ENCODE results near the gene KLHL7. TPM values are rescaled to one million over a fixed set of nuclear protein-coding genes. Genes with fewer than 3 reads are reported as not detected.

The KLHL7 gene
- total RNA-seq, 1 donor from 2014 or later, result 68.9 TPM

- H3K36me3 Mint-ChIP-seq (ENCODE audit: insufficient read depth), result peaks cover 4% of the 10 kb centered on the region
- peaks cover 35% of the 10 kb centered on the region for H3K4me1 Mint-ChIP-seq (ENCODE audit: low read depth)
- TF ChIP-seq CTCF (IDR thresholded peaks at IDR 0.05; ENCODE audit: unreplicated experiment), result no peak
- peak overlapping the region; percentile 100 for H3K27ac Mint-ChIP-seq
- no peaks in the 10 kb centered on the region for H3K27me3 Mint-ChIP-seq
- H3K4me3 Mint-ChIP-seq (ENCODE audit: low read depth), result peak overlapping the region; percentile 99
- DNase-seq (ENCODE audit: low spot score, unreplicated experiment), result no peak
- no peaks in the 10 kb centered on the region for H3K9me3 Mint-ChIP-seq (ENCODE audit: low read depth)
Measured at GRCh38 chr7:23107781-23108180, 2.2 kb downstream of the KLHL7 start.

- H3K36me3 Mint-ChIP-seq (ENCODE audit: insufficient read depth), result peaks cover 3% of the 10 kb centered on the region
Measured at GRCh38 chr7:23108995-23109394, 3.4 kb downstream of the KLHL7 start.

GRCh38 chr7:23109470-23109869 is 3.9 kb downstream of the KLHL7 start:
- no peaks in the 10 kb centered on the region for H3K9me3 Mint-ChIP-seq (ENCODE audit: low read depth)
- no peak for TF ChIP-seq CTCF (IDR thresholded peaks at IDR 0.05; ENCODE audit: unreplicated experiment)
- H3K27ac Mint-ChIP-seq, result no peak overlapping the region
- peaks cover 3% of the 10 kb centered on the region for H3K36me3 Mint-ChIP-seq (ENCODE audit: insufficient read depth)
- H3K4me1 Mint-ChIP-seq (ENCODE audit: low read depth), result peaks cover 38% of the 10 kb centered on the region
- H3K4me3 Mint-ChIP-seq (ENCODE audit: low read depth), result no peak overlapping the region
- no peak for DNase-seq (ENCODE audit: low spot score, unreplicated experiment)
- no peaks in the 10 kb centered on the region for H3K27me3 Mint-ChIP-seq

More at GRCh38 chr7:23108995-23109394, 3.4 kb downstream of the KLHL7 start:
- TF ChIP-seq CTCF (IDR thresholded peaks at IDR 0.05; ENCODE audit: unreplicated experiment), result no peak
- H3K27me3 Mint-ChIP-seq, result no peaks in the 10 kb centered on the region
- H3K4me3 Mint-ChIP-seq (ENCODE audit: low read depth), result no peak overlapping the region
- no peak for DNase-seq (ENCODE audit: low spot score, unreplicated experiment)
- no peak overlapping the region for H3K27ac Mint-ChIP-seq
- peaks cover 38% of the 10 kb centered on the region for H3K4me1 Mint-ChIP-seq (ENCODE audit: low read depth)
- no peaks in the 10 kb centered on the region for H3K9me3 Mint-ChIP-seq (ENCODE audit: low read depth)

GRCh38 chr7:23114896-23115295 is 9.3 kb downstream of the KLHL7 start:
- no peaks in the 10 kb centered on the region for H3K36me3 Mint-ChIP-seq (ENCODE audit: insufficient read depth)
- no peaks in the 10 kb centered on the region for H3K9me3 Mint-ChIP-seq (ENCODE audit: low read depth)
- no peaks in the 10 kb centered on the region for H3K27me3 Mint-ChIP-seq
- no peak for DNase-seq (ENCODE audit: low spot score, unreplicated experiment)
- no peak overlapping the region for H3K4me3 Mint-ChIP-seq (ENCODE audit: low read depth)
- H3K4me1 Mint-ChIP-seq (ENCODE audit: low read depth), result peaks cover 16% of the 10 kb centered on the region
- H3K27ac Mint-ChIP-seq, result no peak overlapping the region
- TF ChIP-seq CTCF (IDR thresholded peaks at IDR 0.05; ENCODE audit: unreplicated experiment), result no peak

GRCh38 chr7:23115991-23116390 is 10.4 kb downstream of the KLHL7 start:
- Mint-ChIP-seq H3K9me3 (ENCODE audit: low read depth) (no peaks in the 10 kb centered on the region), H3K36me3 (ENCODE audit: insufficient read depth) (peaks cover 3% of the 10 kb centered on the region), H3K4me1 (ENCODE audit: low read depth) (peaks cover 13% of the 10 kb centered on the region), H3K4me3 (ENCODE audit: low read depth) (no peak overlapping the region), H3K27ac (peak overlapping the region; percentile 12), H3K27me3 (no peaks in the 10 kb centered on the region)
- no peak for DNase-seq (ENCODE audit: low spot score, unreplicated experiment)
- TF ChIP-seq CTCF (IDR thresholded peaks at IDR 0.05; ENCODE audit: unreplicated experiment), result no peak
